ENCODE data around the gene OR2AE1. TPM values are rescaled to one million over a fixed set of nuclear protein-coding genes. Genes with fewer than 3 reads are reported as not detected.

Gene OR2AE1
- total and polyA plus RNA-seq, 9 donors, result 0.57 TPM; not detected in 8

- peak overlapping the region in 1 of 2 donors; percentile 73 for H3K27ac ChIP-seq
- peak in 3 of 5 donors; percentile 15 to 36 (median 21) for DNase-seq
Observed at GRCh38 chr7:99833289-99833877, 43.5 kb downstream of the OR2AE1 start.

DNA sequence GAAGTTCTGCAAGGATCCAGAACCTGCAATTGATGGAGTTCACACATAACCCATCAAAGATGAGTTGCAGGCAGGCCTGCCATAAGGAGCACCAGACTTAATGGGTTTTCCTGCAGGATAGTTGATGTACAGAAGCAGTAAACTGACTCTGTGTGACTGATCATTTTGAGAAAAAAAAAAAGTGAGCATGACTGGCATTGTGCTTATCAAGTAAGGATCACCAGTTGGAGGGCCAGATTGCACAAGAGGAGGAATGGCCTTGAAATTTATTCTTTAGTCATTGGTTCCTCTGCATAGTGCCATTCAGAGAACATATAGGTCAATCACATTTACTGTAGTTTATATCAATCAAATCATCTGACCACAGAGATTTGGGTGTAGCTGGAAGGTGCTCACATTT lies 45.2 kb downstream of the OR2AE1 start:
- DNase-seq, result no peak
- Histone ChIP-seq H3K9me3 (no peaks in the 10 kb centered on the region), H3K4me3 (no peak overlapping the region), H3K27ac (no peak overlapping the region), H3K27me3 (no peaks in the 10 kb centered on the region), H3K4me1 (ENCODE audit: insufficient read depth) (peaks cover 2% of the 10 kb centered on the region), H3K36me3 (no peaks in the 10 kb centered on the region)
- intact Hi-C loops (cut with DNase I), result no loop called here
- TF ChIP-seq, protein P1, sequence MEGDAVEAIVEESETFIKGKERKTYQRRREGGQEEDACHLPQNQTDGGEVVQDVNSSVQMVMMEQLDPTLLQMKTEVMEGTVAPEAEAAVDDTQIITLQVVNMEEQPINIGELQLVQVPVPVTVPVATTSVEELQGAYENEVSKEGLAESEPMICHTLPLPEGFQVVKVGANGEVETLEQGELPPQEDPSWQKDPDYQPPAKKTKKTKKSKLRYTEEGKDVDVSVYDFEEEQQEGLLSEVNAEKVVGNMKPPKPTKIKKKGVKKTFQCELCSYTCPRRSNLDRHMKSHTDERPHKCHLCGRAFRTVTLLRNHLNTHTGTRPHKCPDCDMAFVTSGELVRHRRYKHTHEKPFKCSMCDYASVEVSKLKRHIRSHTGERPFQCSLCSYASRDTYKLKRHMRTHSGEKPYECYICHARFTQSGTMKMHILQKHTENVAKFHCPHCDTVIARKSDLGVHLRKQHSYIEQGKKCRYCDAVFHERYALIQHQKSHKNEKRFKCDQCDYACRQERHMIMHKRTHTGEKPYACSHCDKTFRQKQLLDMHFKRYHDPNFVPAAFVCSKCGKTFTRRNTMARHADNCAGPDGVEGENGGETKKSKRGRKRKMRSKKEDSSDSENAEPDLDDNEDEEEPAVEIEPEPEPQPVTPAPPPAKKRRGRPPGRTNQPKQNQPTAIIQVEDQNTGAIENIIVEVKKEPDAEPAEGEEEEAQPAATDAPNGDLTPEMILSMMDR (IDR thresholded peaks at IDR 0.05), result no peak
- TF ChIP-seq EP300 (IDR thresholded peaks at IDR 0.05), result no peak
- no peak for TF ChIP-seq POLR2A (IDR thresholded peaks at IDR 0.05)

More at GRCh38 chr7:99833289-99833877, 43.5 kb downstream of the OR2AE1 start:
- no peaks in the 10 kb centered on the region for H3K27me3 ChIP-seq
- H3K36me3 ChIP-seq, result no peaks in the 10 kb centered on the region
- H3K4me1 ChIP-seq (ENCODE audit: insufficient read depth), result peaks cover 2% of the 10 kb centered on the region
- intact Hi-C loops (cut with DNase I), result no loop called here
- H3K9me3 ChIP-seq, result no peaks in the 10 kb centered on the region
- TF ChIP-seq POLR2A (IDR thresholded peaks at IDR 0.05) (no peak), EP300 (IDR thresholded peaks at IDR 0.05) (no peak)
- TF ChIP-seq, protein P1 (IDR thresholded peaks at IDR 0.05), result no peak
- 6 to 20% (median 7%) methylated on average over 8 of the region's 8 CpGs for WGBS, 3 donors
- no peak overlapping the region for H3K4me3 ChIP-seq

DNA sequence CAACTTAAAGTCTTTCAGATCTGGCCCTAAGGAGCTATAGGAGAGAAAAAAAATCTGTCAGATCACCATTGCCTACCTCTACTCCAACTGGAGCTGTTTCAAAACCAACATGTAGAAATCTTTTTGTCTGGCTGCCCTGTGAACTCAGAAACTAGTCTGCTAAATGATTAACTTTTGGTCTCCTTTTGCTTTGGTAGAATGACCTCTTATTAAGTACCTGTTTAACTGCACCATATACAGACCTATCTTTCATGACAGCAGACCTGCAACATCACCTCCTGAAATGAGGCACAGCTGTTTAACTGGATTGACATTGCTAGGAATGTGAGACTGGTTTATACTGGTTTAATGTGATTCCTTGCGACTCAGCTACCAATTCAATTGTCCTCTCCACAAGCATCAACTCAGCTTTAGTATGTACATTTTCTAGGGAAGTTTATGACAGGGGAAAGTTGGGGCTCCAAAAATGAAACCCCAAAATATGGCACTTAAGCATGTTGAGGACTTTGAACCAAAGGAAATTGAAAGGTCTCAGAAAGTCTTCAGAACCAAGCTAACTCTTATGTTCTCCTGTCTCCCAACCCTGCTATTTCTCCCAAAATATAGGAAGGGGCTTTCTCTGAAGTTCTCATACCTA lies 47.2 kb downstream of the OR2AE1 start:
- no peak for DNase-seq
- TF ChIP-seq EP300 (IDR thresholded peaks at IDR 0.05) (no peak), POLR2A (IDR thresholded peaks at IDR 0.05) (no peak)
- TF ChIP-seq, protein P1 (IDR thresholded peaks at IDR 0.05), result no peak
- no peaks in the 10 kb centered on the region for H3K27me3 ChIP-seq
- no peak overlapping the region for H3K4me3 ChIP-seq
- intact Hi-C loops (cut with DNase I), result no loop called here
- H3K27ac ChIP-seq, result no peak overlapping the region
- H3K36me3 ChIP-seq, result no peaks in the 10 kb centered on the region
- H3K9me3 ChIP-seq, result no peaks in the 10 kb centered on the region
- H3K4me1 ChIP-seq (ENCODE audit: insufficient read depth), result peaks cover 2% of the 10 kb centered on the region
- WGBS, 3 donors, result 88 to 100% (median 94%) methylated on average over 1 of the region's 1 CpG

GRCh38 chr7:99828811-99829210 lies 48.0 kb downstream of the OR2AE1 start:
- no peak overlapping the region for H3K27ac ChIP-seq
- H3K27me3 ChIP-seq, result no peaks in the 10 kb centered on the region
- intact Hi-C loops (cut with DNase I), result no loop called here
- no peak overlapping the region for H3K4me3 ChIP-seq
- no peak for DNase-seq
- H3K4me1 ChIP-seq (ENCODE audit: insufficient read depth), result peaks cover 1% of the 10 kb centered on the region
- H3K9me3 ChIP-seq, result no peaks in the 10 kb centered on the region
- no peak for TF ChIP-seq EP300 (IDR thresholded peaks at IDR 0.05)
- no peak for TF ChIP-seq POLR2A (IDR thresholded peaks at IDR 0.05)
- TF ChIP-seq, protein P1 (IDR thresholded peaks at IDR 0.05), result no peak
- H3K36me3 ChIP-seq, result no peaks in the 10 kb centered on the region

All from ovary (tissue), 9 donors.